HG02610 (cell line): ENCODE measurements around the gene TNFRSF1B.
A peak's percentile ranks its signal among the peaks of the same experiment; 100 is the strongest.
"Not testable (repeated sequence)": the region's sequence is repeated elsewhere in the genome, so short reads cannot be mapped to it uniquely, and the experiment has no call there.

Experiments used
- ATAC-seq: cut with Tn5 transposase; IDR thresholded peaks from one replicate; pipeline ENCODE4 v1.9.1; 2021; ENCODE audit warnings: mild to moderate bottlenecking, moderate library complexity; ENCODE audit not compliant: unreplicated experiment

TNFRSF1B gene

GRCh38 chr1:12209495-12209832 is 42.7 kb downstream of the TNFRSF1B start:
- ATAC-seq: no peak

GRCh38 chr1:12215118-12215961 is 48.5 kb downstream of the TNFRSF1B start:
- no peak for ATAC-seq

GRCh38 chr1:12219800-12220199 is 53.0 kb downstream of the TNFRSF1B start:
- ATAC-seq: no peak

- ATAC-seq: no peak
These were observed 54.1 kb downstream of the TNFRSF1B start for GRCh38 chr1:12220890-12221289.

- ATAC-seq: not testable (repeated sequence)
These were observed 55.9 kb downstream of the TNFRSF1B start for GRCh38 chr1:12222700-12223099.

GRCh38 chr1:12224092-12224491 is 57.3 kb downstream of the TNFRSF1B start:
- ATAC-seq: not testable (repeated sequence)

GRCh38 chr1:12228979-12229378 is 62.2 kb downstream of the TNFRSF1B start:
- ATAC-seq: no peak

- ATAC-seq: no peak
These were observed 62.6 kb downstream of the TNFRSF1B start for GRCh38 chr1:12229386-12229834.

GRCh38 chr1:12229835-12230548 is 63.2 kb downstream of the TNFRSF1B start, which contains the start of gene VPS13D:
Gene VPS13D, plus strand, starts transcription at chr1:12230030. Its CDS starts 4,237 bp downstream, at chr1:12234267.
- peak; percentile 74 for ATAC-seq

GRCh38 chr1:12230549-12231275 is 63.9 kb downstream of the TNFRSF1B start:
- ATAC-seq: no peak

GRCh38 chr1:12231276-12231595 is 64.4 kb downstream of the TNFRSF1B start:
- no peak for ATAC-seq

GRCh38 chr1:12232221-12232620 is 65.4 kb downstream of the TNFRSF1B start:
- ATAC-seq: no peak

GRCh38 chr1:12244078-12244477 is 77.3 kb downstream of the TNFRSF1B start:
- no peak for ATAC-seq

GRCh38 chr1:12244585-12244984 is 77.8 kb downstream of the TNFRSF1B start:
- ATAC-seq: no peak

- no peak for ATAC-seq
These were observed 78.3 kb downstream of the TNFRSF1B start for GRCh38 chr1:12245116-12245515.

- ATAC-seq: no peak
These were observed 78.9 kb downstream of the TNFRSF1B start for GRCh38 chr1:12245733-12246132.

GRCh38 chr1:12246584-12246983 is 79.8 kb downstream of the TNFRSF1B start:
- ATAC-seq: no peak

- no peak for ATAC-seq
These were observed 82.4 kb downstream of the TNFRSF1B start for GRCh38 chr1:12249181-12249580.

- ATAC-seq: no peak
These were observed 83.0 kb downstream of the TNFRSF1B start for GRCh38 chr1:12249748-12250147.

- no peak for ATAC-seq
These were observed 84.7 kb downstream of the TNFRSF1B start for GRCh38 chr1:12251442-12251841.

- ATAC-seq: no peak
These were observed 89.1 kb downstream of the TNFRSF1B start for GRCh38 chr1:12255913-12256312.

GRCh38 chr1:12258272-12258671 is 91.5 kb downstream of the TNFRSF1B start:
- no peak for ATAC-seq
